ENCODE results near the gene MPL. TPM values are rescaled to one million over a fixed set of nuclear protein-coding genes. Genes with fewer than 3 reads are reported as not detected.

The MPL gene
- polyA plus RNA-seq, 1 of the 3 experiments (the other 2 are of a cell fraction), result not detected

- no peaks in the 10 kb centered on the region for H3K79me2 ChIP-seq (ENCODE audit: insufficient read depth)
- no peaks in the 10 kb centered on the region for H3K27me3 ChIP-seq (ENCODE audit: insufficient read depth)
- 0 out of 2 replicates have a peak overlapping the region, but pooled peaks have one; percentile 63 for H2AFZ ChIP-seq (ENCODE audit: low read depth)
- WGBS (ENCODE audit: low lambda C conversion rate), result 68% methylated on average over 3 of the region's 6 CpGs
- H3K4me2 ChIP-seq, result no peak overlapping the region
- no peak overlapping the region for H3K9ac ChIP-seq
- CTCF ChIA-PET, result no interaction called here
- no peak overlapping the region for H3K27ac ChIP-seq (ENCODE audit: low read depth in 2 of 2, low read length in 1 of 2)
- H3K4me3 ChIP-seq (ENCODE audit: low read depth in 2 of 2, low read length in 1 of 2), result no peak overlapping the region
- no peaks in the 10 kb centered on the region for H4K20me1 ChIP-seq (ENCODE audit: insufficient read depth)
- no peaks in the 10 kb centered on the region for H3K9me3 ChIP-seq
- H3K4me1 ChIP-seq (ENCODE audit: control insufficient read depth in 1 of 2, insufficient read depth in 2 of 2, low read depth in 1 of 2, low read length in 1 of 2), result peaks cover 0 to 5% of the 10 kb centered on the region in 2 experiments; a peak in 2 of 4 replicates
- TF ChIP-seq MXI1 (IDR thresholded peaks at IDR 0.05; ENCODE audit: low read depth, low read length) (no peak), CHD2 (IDR thresholded peaks at IDR 0.05; ENCODE audit: low read length, partially characterized antibody) (no peak), SMC3 (IDR thresholded peaks at IDR 0.05; ENCODE audit: low read depth, low read length) (no peak), JUND (IDR thresholded peaks at IDR 0.05) (no peak), RCOR1 (IDR thresholded peaks at IDR 0.05; ENCODE audit: low read length) (no peak), USF2 (IDR thresholded peaks at IDR 0.05; ENCODE audit: borderline replicate concordance, low read depth, low read length) (no peak), PBX3 (IDR thresholded peaks at IDR 0.05) (no peak), FOXM1 (IDR thresholded peaks at IDR 0.05; ENCODE audit: low read depth) (no peak), TAF1 (IDR thresholded peaks at IDR 0.05; ENCODE audit: borderline replicate concordance, low read depth, low read length) (no peak), POLR2AphosphoS5 (IDR thresholded peaks at IDR 0.05; ENCODE audit: low read depth, low read length) (no peak), EZH2phosphoT487 (IDR thresholded peaks at IDR 0.05; ENCODE audit: borderline replicate concordance, low read depth) (no peak), GABPA (IDR thresholded peaks at IDR 0.05; ENCODE audit: low read depth) (no peak), TEAD4 (IDR thresholded peaks at IDR 0.05; ENCODE audit: borderline replicate concordance, insufficient read depth) (no peak), USF1 (IDR thresholded peaks at IDR 0.05; ENCODE audit: borderline replicate concordance, low read depth) (no peak)
- TF ChIP-seq, protein P1, sequence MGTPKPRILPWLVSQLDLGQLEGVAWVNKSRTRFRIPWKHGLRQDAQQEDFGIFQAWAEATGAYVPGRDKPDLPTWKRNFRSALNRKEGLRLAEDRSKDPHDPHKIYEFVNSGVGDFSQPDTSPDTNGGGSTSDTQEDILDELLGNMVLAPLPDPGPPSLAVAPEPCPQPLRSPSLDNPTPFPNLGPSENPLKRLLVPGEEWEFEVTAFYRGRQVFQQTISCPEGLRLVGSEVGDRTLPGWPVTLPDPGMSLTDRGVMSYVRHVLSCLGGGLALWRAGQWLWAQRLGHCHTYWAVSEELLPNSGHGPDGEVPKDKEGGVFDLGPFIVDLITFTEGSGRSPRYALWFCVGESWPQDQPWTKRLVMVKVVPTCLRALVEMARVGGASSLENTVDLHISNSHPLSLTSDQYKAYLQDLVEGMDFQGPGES (IDR thresholded peaks at IDR 0.05; ENCODE audit: low read depth, low read length), result no peak
- TF ChIP-seq, protein P2, sequence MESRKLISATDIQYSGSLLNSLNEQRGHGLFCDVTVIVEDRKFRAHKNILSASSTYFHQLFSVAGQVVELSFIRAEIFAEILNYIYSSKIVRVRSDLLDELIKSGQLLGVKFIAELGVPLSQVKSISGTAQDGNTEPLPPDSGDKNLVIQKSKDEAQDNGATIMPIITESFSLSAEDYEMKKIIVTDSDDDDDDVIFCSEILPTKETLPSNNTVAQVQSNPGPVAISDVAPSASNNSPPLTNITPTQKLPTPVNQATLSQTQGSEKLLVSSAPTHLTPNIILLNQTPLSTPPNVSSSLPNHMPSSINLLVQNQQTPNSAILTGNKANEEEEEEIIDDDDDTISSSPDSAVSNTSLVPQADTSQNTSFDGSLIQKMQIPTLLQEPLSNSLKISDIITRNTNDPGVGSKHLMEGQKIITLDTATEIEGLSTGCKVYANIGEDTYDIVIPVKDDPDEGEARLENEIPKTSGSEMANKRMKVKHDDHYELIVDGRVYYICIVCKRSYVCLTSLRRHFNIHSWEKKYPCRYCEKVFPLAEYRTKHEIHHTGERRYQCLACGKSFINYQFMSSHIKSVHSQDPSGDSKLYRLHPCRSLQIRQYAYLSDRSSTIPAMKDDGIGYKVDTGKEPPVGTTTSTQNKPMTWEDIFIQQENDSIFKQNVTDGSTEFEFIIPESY (IDR thresholded peaks at IDR 0.05; ENCODE audit: borderline replicate concordance, low read depth), result no peak
- H3F3A ChIP-seq (replicated peaks; ENCODE audit: insufficient read depth), result no peaks in the 10 kb centered on the region
- no peaks in the 10 kb centered on the region for H3K36me3 ChIP-seq (replicated peaks in 1 of 2; ENCODE audit: control insufficient read depth in 1 of 2, insufficient read depth in 2 of 2, low read length in 1 of 2)
- POLR2A ChIA-PET, result no interaction called here
- H3K9me2 ChIP-seq, result no peaks in the 10 kb centered on the region
- DNase-seq, result no peak
These were observed 7.4 kb upstream of the MPL start for GRCh38 chr1:43329995-43330751.

All from SK-N-SH (cell line).